SW480 (cell line): ENCODE measurements around the gene MCU.
"Not testable (repeated sequence)": the region's sequence is repeated elsewhere in the genome, so short reads cannot be mapped to it uniquely, and the experiment has no call there.

Source experiments
- DNase-seq: peaks from one replicate; pipeline ENCODE4 v3.0.0-alpha.2; 2016; ENCODE audit warnings: low spot score

MCU gene

GRCh38 chr10:72687035-72687434 lies 4.9 kb upstream of the MCU start:
- no peak for DNase-seq

- no peak for DNase-seq
These were observed 3.7 kb upstream of the MCU start for GRCh38 chr10:72688208-72688651.

- no peak for DNase-seq
These were observed 2.3 kb upstream of the MCU start for GRCh38 chr10:72689660-72690059.

GRCh38 chr10:72690071-72690755 lies 1.7 kb upstream of the MCU start:
- no peak for DNase-seq

- no peak for DNase-seq
These were observed 477 bp upstream of the MCU start for GRCh38 chr10:72691470-72691862.

GRCh38 chr10:72692744-72692993 lies 726 bp downstream of the MCU start:
- no peak for DNase-seq

- no peak for DNase-seq
These were observed 1.2 kb downstream of the MCU start for GRCh38 chr10:72692994-72693781.

- peak; percentile 34 for DNase-seq
These were observed 2.8 kb downstream of the MCU start for GRCh38 chr10:72694476-72695369.

- no peak for DNase-seq
These were observed 3.6 kb downstream of the MCU start for GRCh38 chr10:72695496-72695895.

- DNase-seq: no peak
These were observed 5.8 kb downstream of the MCU start for GRCh38 chr10:72697716-72698115.

- not testable (repeated sequence) for DNase-seq
These were observed 10.5 kb downstream of the MCU start for GRCh38 chr10:72702465-72702864.

GRCh38 chr10:72702868-72703581 lies 11.1 kb downstream of the MCU start:
- no peak for DNase-seq

GRCh38 chr10:72704117-72704516 lies 12.2 kb downstream of the MCU start:
- DNase-seq: no peak

- DNase-seq: no peak
These were observed 17.1 kb downstream of the MCU start for GRCh38 chr10:72709041-72709440.

GRCh38 chr10:72712136-72712535 lies 20.2 kb downstream of the MCU start:
- DNase-seq: no peak

GRCh38 chr10:72719941-72720592 lies 28.1 kb downstream of the MCU start:
- no peak for DNase-seq

GRCh38 chr10:72720814-72721660 lies 29.1 kb downstream of the MCU start:
- no peak for DNase-seq

GRCh38 chr10:72727130-72727529 lies 35.2 kb downstream of the MCU start:
- no peak for DNase-seq

- no peak for DNase-seq
These were observed 36.5 kb downstream of the MCU start for GRCh38 chr10:72728462-72728861.

GRCh38 chr10:72729528-72729927 lies 37.6 kb downstream of the MCU start:
- no peak for DNase-seq

GRCh38 chr10:72730479-72730878 lies 38.5 kb downstream of the MCU start:
- no peak for DNase-seq
